Right kidney (tissue), 1 donor: Measurements from ENCODE around the gene CLN3.
"Not testable (repeated sequence)": the region's sequence is repeated elsewhere in the genome, so short reads cannot be mapped to it uniquely, and the experiment has no call there.

Source experiments
- DNase-seq: peaks from one replicate; pipeline ENCODE4 v3.0.0-alpha.2; 2016

CLN3 gene

DNA sequence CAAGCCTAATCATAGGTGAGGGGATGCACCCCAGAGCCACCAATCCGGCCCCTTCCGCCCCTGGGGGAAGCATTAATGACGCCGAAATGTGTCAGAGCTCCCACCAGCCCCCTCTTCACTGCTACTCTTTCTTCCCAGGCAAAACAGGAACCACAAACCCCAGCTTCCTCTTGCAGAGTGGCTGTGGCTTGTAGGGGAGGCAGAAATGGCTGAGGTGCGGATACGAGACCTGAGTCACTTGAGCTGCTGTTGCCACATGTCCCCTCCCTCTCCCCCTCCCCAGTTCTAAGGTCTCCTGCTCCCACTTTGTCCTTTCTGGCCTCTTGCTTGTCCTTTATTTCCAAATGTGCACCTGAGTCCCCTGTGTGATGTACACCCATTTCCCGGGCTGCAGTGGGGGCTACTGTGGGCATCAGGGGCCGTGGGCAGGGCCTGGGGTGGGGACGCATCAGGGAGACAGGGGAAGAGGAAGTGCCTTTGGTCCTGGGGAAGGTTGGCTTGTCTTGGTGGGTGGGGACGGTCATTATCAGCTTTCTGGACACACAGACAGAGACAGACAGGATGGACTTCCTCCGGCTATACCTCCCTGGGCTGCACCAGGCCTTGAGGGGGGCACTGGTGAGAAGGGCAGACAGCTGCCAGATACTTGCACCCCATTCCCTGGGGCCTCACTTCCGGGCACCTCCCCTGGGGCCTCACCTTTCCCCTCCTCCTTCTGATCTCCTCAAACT is 2.4 kb upstream of the CLN3 start, which contains the start of gene APOBR:
Gene APOBR (plus strand): TSS at position 523 of the 731 bp plus-strand sequence. CDS start 39 bp downstream, at position 562.
- DNase-seq: no peak

DNA sequence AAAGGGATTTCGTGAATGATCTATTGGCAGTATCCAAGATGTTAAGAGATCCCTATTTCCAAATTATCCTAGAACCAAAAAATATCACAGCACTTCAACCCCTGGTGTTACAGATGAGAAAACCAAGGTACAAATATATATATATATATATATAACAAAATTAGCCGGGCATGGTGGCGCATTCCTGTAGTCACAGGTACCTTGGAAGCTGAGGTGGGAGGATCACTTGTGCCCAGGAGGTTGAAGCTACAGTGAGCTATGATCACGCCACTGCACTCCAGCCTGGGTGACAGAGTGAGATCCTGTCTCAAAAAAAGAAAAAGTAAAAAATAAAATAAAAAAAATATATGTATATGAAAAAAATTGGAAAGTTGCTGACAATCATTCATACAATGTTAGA is 637 bp upstream of the CLN3 start:
- no peak for DNase-seq

DNA sequence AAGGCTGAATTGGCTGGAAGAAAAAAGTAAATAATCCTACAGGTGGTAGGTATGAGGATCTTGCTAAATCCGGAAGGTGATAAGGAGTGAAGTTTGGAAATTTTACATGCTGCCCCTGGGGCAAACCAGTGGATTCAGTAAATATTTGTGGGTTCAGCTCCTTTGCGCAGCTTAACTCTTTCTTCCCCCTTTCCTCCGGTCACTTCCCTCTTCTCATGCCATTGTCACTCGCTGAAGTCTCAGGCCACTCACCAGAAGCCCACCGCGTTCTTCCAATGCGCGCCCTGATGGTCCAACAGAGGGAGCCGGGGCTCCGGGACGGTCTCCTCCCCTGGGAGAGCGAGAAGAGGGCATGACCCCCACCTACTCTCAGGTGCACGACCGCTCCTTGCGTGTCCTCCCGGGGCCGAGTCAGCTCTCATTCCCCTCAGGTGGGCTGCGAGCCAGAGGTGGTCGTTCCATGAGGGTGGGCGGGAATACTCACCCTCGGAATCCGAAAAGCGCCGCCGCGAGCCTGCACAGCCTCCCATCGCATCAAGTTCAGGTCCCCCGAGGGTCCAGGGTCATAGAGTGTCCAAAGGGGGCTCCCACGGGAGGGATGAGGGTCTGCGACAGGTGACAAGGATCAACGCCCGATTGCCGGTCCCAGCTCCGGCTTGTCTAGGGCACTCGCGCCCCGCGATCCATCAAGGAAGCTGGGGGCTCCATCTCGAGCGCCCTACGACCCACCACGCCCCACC is 474 bp downstream of the CLN3 start:
- DNase-seq: peak; percentile 67

DNA sequence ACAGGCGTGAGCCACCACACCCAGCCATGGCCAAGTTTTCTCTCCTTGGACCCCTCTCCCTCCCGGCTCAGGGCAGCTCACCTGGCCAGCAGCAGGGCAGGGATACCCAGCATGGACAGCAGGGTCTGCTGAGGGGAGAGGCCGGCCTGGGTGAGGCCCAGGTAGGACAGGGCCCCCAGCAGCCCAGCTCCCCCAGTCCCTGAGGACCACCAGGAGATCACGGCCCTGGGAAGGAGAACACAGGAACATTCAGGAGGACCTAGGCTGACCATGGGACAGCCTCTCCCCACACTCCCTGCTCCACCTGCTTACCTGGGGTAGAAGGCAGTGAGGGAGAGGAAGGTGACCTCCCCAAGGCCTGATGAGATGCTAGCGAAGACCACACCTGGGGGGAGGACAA is 5.6 kb downstream of the CLN3 start:
- DNase-seq: no peak

DNA sequence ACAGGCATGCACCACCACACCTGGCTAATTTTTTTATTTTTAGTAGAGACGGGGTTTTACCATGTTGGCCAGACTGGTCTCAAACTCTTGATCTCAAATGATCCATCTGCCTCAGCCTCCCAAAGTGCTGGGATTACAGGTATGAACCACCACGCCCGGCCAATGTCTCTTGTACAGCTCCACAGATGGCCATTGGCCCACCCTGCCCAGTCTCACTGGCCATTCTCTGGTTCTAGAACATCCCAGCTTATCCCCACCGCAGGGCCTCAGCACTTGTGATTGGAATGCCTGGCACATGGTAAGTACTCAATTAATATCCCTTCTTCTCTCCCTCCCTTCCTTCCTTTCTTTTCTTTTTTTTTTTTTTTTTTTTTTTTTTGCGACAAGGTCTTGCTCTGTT is 8.5 kb downstream of the CLN3 start:
- DNase-seq: not testable (repeated sequence)

DNA sequence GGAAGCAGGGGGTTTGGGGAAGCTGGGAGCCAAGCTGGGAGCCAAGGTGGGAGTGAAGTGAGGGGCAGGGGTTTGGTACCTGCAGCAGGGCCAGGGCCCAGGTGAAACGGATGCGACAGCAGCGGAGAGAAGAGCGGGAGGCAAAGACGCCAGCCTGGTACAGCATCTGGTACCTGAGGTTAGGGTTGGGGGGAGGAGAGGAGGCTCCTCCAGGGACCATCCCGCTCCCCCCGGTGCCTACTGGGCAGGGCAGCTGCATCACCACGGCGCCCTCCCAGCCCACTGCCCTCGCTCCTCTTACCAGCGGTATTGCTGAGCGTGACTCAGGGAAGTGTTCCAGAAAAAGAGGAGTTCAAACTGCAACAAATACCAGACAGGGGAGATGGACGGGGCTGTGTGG is 9.8 kb downstream of the CLN3 start:
- DNase-seq: no peak

DNA sequence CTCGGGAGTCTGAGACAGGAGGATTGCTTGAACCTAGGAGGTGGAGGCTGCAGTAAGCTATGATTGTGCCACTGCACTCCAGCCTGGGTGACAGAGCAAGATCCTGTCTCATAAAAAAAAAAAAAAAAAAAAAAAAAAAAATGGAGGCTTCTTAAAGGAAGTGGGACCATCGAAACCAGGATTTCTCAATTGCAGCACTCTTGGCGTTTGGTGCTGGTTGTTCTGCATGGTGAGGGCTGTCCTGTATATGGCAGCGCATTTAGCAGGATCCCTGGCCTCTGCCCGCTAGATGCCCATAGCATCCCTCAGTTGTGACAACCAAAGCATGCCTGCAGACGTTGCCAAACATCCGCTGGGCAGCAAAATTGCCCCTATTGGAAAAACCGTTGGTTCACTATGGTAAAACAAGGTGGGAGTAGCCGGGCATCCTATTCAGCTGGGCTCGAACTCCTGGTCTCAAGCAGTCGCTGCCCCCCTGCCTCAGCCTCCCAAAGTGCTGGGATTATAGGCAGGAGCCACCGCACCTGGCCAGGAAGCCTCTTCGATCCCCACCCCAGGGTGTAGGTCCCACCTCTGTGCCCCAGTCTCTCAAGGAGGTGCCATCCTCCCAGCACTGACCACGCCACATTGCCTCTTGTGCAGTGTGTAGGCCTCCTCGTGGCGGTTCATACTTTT is 13.2 kb downstream of the CLN3 start:
- no peak for DNase-seq

DNA sequence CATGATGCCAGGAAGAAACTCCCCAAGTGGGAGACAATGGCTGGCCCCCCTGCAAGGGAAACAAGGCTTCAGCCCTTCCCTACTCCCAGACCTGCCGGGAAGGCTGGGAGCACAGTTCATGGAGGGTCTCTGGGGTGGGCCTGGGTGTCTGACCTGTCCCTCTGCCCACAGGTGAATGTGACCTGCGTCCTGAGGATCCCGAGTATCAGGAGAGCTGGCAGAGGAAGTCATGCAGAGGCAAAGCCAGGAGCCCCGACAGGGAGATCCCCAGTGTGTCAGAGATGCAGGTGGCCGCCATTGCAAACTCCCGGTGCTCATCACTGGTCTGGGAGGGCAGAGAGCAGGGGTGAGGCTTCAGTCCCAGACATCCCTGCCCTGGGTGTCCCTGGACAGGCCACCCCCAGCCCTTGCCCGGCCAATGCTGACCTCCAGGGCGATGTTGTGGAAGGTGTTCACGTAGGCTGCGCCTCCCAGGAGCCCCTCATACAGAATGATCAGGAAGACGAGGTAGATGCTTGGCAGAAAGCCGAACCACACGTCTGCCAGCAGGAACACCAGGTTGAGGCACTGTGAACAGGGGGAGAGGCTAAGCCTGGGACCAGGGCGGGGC is 14.5 kb downstream of the CLN3 start:
- DNase-seq: no peak

DNA sequence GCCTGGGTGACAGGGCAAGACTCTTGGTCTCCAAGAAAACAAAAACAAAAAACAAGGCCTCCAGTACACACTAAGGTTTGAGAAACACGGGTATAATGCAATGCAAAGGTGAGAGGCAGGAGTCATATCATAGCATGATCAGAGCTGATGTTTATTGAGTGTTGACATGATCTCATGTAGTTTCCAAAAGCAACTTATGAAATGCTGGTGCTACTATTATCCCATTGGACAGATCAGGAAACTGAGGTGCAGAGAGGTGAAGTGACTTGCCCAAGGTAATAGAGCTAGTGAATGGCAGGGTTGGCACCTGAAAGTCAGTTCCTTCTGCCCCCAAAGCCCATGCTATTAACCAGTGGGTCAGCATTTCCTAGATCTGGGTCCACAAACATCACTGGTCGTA is 16.7 kb downstream of the CLN3 start:
- DNase-seq: no peak

DNA sequence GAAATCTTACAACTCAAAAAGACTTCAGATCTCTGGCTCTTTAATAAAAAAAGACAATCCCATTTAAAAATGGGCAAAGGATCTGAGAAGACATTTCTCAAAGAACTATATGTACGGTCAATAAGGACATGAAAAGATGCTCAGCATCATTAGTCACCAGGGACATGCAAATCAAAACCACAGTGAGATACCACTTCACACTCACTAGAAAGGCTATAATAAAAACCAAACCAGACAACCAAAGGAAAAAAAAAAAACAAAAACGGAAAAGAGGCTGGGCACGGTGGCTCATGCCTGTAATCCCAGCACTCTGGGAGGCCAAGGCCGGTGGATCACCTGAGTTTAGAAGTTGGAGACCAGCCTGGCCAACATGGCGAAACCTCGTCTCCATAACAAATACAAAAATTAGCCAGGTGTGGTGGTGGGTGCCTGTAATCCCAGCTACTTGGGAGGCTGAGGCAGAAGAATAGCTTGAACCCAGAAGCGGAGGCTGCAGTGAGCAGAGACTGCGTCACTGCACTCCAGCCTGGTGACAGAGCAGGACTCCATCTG is 18.1 kb downstream of the CLN3 start:
- no peak for DNase-seq

DNA sequence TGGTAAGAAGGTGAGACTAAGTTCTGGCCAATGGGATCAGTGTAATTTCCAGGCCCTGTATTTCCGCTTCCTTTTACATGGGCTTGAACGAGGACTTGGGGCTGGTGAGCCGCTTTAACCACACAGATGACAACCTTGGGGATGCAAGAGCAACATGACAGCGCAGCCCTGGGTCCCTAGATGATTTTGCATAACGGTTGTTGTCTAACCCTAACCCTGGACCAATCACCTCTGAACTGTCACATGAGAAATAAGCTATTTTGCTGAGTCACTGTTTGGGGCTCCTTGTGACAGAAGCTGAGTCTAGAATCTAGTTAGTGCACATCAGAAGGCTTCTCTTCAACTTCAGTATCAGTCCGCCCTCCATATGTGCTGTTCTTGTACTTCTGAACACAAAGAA is 44.8 kb downstream of the CLN3 start:
- not testable (repeated sequence) for DNase-seq

DNA sequence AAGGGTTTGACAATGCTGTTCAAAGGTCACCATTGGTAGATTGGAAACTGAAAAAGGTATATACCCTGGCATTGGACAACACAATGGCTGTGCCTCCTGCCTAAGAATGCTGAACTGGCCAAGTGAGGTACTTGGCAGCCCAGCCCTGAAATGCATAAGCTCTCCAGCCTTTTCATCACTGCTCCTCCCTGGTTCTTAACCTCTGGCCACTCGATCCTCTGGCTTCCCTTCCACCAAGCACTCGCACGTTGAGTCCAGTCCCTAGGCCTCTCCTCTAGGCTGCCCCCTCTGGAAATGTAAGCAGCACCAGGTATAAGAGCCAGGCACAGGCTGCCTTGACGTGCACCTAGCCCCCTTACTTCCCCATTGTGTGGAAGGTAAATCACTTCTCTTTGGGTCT is 45.5 kb downstream of the CLN3 start:
- DNase-seq: not testable (repeated sequence)

DNA sequence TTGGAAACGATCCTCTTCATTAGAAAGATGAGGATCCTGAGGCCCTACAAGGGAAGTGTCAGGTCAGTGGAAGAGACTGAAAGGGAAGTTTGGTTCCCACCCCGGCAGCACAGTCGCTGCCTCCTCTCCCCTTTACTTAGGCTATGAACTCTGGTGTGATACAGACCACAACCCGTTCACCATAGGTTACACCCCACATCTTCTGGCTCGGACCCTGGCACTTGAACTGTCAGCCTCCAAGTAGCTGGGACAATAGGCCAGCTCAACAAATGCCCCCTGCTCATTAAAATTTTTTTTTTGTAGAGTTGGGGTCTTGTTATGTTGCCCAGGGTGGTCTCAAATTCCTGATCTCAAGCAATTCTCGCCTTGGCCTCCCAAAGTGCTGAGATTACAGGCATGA is 47.9 kb downstream of the CLN3 start:
- DNase-seq: not testable (repeated sequence)

DNA sequence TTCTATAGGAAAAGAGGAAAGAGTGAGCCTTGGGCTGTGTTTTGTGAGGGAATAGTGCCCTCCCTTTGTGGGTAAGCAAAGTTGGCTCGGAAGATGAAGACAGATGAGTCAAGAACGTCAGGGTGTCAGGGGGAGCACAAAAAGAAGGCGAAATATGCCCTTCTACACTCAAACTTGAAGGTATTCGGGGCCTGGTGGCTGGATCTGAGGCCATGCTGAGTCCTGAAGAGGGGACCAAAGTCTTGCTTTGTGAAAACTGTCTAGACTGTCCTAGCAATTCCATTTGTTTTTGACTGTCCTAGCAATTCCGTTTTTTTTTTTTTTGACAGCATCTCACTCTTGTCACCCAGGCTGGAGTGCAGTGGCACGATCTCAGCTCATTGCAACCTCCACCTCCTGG is 53.0 kb downstream of the CLN3 start:
- DNase-seq: not testable (repeated sequence)

DNA sequence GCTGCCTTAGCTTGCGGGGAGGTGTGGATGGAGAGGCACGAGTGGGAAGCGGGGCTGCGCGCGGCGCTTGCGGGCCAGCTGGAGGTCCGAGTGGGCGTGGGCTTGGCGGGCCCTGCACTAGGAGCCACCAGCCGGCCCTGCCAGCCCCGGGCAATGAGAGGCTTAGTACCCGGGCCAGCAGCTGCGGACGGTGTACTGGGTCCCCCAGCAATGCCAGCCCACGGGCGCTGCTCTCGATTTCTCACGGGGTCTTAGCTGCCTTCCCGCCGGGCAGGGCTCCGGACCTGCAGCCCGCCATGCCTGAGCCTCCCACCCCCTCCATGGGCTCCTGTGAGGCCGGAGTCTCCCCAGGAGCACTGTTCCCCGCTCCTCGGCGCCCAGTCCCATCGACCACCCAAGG is 56.5 kb downstream of the CLN3 start:
- not testable (repeated sequence) for DNase-seq
